ENCODE measurements around the gene FGD4.
"Not testable (repeated sequence)": the region's sequence is repeated elsewhere in the genome, so short reads cannot be mapped to it uniquely, and the experiment has no call there.

FGD4 gene

GRCh38 chr12:32519047-32519446 lies 119.7 kb downstream of the FGD4 start:
- no peak overlapping the region for H3K27ac ChIP-seq
- no peak for DNase-seq (ENCODE audit: low read depth, low spot score)
- H3K36me3 ChIP-seq (ENCODE audit: insufficient read depth, low read length) = no peaks in the 10 kb centered on the region
- no peaks in the 10 kb centered on the region for H3K9me3 ChIP-seq (ENCODE audit: low read depth, low read length)
- no peak overlapping the region for H3K9ac ChIP-seq (ENCODE audit: insufficient read length)
- TF ChIP-seq FOXP2 (optimal IDR thresholded peaks at IDR 0.05; ENCODE audit: control extremely low read depth, extremely low read length, insufficient read depth) = no peak
- TF ChIP-seq EZH2 (IDR thresholded peaks at IDR 0.05) = no peak
- no peak for TF ChIP-seq POLR2AphosphoS5 (IDR thresholded peaks at IDR 0.05; ENCODE audit: borderline replicate concordance, low read depth, low read length)
- no peak overlapping the region for H3K4me3 ChIP-seq

GRCh38 chr12:32522331-32523221 lies 123.2 kb downstream of the FGD4 start:
- Histone ChIP-seq H3K4me3 (peak overlapping the region; percentile 59), H3K9me3 (ENCODE audit: low read depth, low read length) (no peaks in the 10 kb centered on the region), H3K36me3 (ENCODE audit: insufficient read depth, low read length) (no peaks in the 10 kb centered on the region), H3K9ac (ENCODE audit: insufficient read length) (peak overlapping the region; percentile 37), H3K27ac (peak overlapping the region; percentile 87)
- TF ChIP-seq POLR2AphosphoS5 (IDR thresholded peaks at IDR 0.05; ENCODE audit: borderline replicate concordance, low read depth, low read length) (no peak), FOXP2 (optimal IDR thresholded peaks at IDR 0.05; ENCODE audit: control extremely low read depth, extremely low read length, insufficient read depth) (no peak), EZH2 (IDR thresholded peaks at IDR 0.05) (no peak)
- no peak for DNase-seq (ENCODE audit: low read depth, low spot score)

GRCh38 chr12:32525802-32526201 lies 126.4 kb downstream of the FGD4 start:
- H3K9me3 ChIP-seq (ENCODE audit: low read depth, low read length); H3K27ac ChIP-seq; H3K4me3 ChIP-seq; H3K9ac ChIP-seq (ENCODE audit: insufficient read length); H3K36me3 ChIP-seq (ENCODE audit: insufficient read depth, low read length); DNase-seq (ENCODE audit: low read depth, low spot score): not testable (repeated sequence)

GRCh38 chr12:32526343-32526742 lies 127.0 kb downstream of the FGD4 start:
- H3K36me3 ChIP-seq (ENCODE audit: insufficient read depth, low read length); H3K9ac ChIP-seq (ENCODE audit: insufficient read length); DNase-seq (ENCODE audit: low read depth, low spot score); H3K27ac ChIP-seq; H3K9me3 ChIP-seq (ENCODE audit: low read depth, low read length); H3K4me3 ChIP-seq: not testable (repeated sequence)

GRCh38 chr12:32532422-32532821 lies 133.1 kb downstream of the FGD4 start:
- Histone ChIP-seq H3K9me3 (ENCODE audit: low read depth, low read length) (no peaks in the 10 kb centered on the region), H3K36me3 (ENCODE audit: insufficient read depth, low read length) (no peaks in the 10 kb centered on the region), H3K4me3 (no peak overlapping the region), H3K9ac (ENCODE audit: insufficient read length) (no peak overlapping the region), H3K27ac (no peak overlapping the region)
- DNase-seq (ENCODE audit: low read depth, low spot score) = no peak
- TF ChIP-seq FOXP2 (optimal IDR thresholded peaks at IDR 0.05; ENCODE audit: control extremely low read depth, extremely low read length, insufficient read depth) (no peak), EZH2 (IDR thresholded peaks at IDR 0.05) (no peak), POLR2AphosphoS5 (IDR thresholded peaks at IDR 0.05; ENCODE audit: borderline replicate concordance, low read depth, low read length) (no peak)

GRCh38 chr12:32532951-32533350 lies 133.6 kb downstream of the FGD4 start:
- no peaks in the 10 kb centered on the region for H3K9me3 ChIP-seq (ENCODE audit: low read depth, low read length)
- H3K36me3 ChIP-seq (ENCODE audit: insufficient read depth, low read length) = no peaks in the 10 kb centered on the region
- TF ChIP-seq FOXP2 (optimal IDR thresholded peaks at IDR 0.05; ENCODE audit: control extremely low read depth, extremely low read length, insufficient read depth) (no peak), EZH2 (IDR thresholded peaks at IDR 0.05) (no peak), POLR2AphosphoS5 (IDR thresholded peaks at IDR 0.05; ENCODE audit: borderline replicate concordance, low read depth, low read length) (no peak)
- DNase-seq (ENCODE audit: low read depth, low spot score) = no peak
- H3K27ac ChIP-seq = no peak overlapping the region
- no peak overlapping the region for H3K4me3 ChIP-seq
- H3K9ac ChIP-seq (ENCODE audit: insufficient read length) = no peak overlapping the region

GRCh38 chr12:32533506-32533905 lies 134.1 kb downstream of the FGD4 start:
- DNase-seq (ENCODE audit: low read depth, low spot score); H3K9me3 ChIP-seq (ENCODE audit: low read depth, low read length); H3K27ac ChIP-seq; H3K9ac ChIP-seq (ENCODE audit: insufficient read length); H3K4me3 ChIP-seq; H3K36me3 ChIP-seq (ENCODE audit: insufficient read depth, low read length): not testable (repeated sequence)

- peak overlapping the region; percentile 7 for H3K9ac ChIP-seq (ENCODE audit: insufficient read length)
- peak overlapping the region; percentile 67 for H3K4me3 ChIP-seq
- H3K9me3 ChIP-seq (ENCODE audit: low read depth, low read length) = no peaks in the 10 kb centered on the region
- H3K36me3 ChIP-seq (ENCODE audit: insufficient read depth, low read length) = no peaks in the 10 kb centered on the region
- no peak for DNase-seq (ENCODE audit: low read depth, low spot score)
- TF ChIP-seq POLR2AphosphoS5 (IDR thresholded peaks at IDR 0.05; ENCODE audit: borderline replicate concordance, low read depth, low read length) (no peak), EZH2 (IDR thresholded peaks at IDR 0.05) (no peak), FOXP2 (optimal IDR thresholded peaks at IDR 0.05; ENCODE audit: control extremely low read depth, extremely low read length, insufficient read depth) (no peak)
- H3K27ac ChIP-seq = peak overlapping the region; percentile 38; the same call in 1 of the 2 replicates
These were observed 134.7 kb downstream of the FGD4 start for GRCh38 chr12:32533971-32534590.

GRCh38 chr12:32534698-32535097 lies 135.3 kb downstream of the FGD4 start:
- TF ChIP-seq POLR2AphosphoS5 (IDR thresholded peaks at IDR 0.05; ENCODE audit: borderline replicate concordance, low read depth, low read length) (no peak), EZH2 (IDR thresholded peaks at IDR 0.05) (no peak), FOXP2 (optimal IDR thresholded peaks at IDR 0.05; ENCODE audit: control extremely low read depth, extremely low read length, insufficient read depth) (no peak)
- H3K9ac ChIP-seq (ENCODE audit: insufficient read length) = peak overlapping the region; percentile 11
- no peak for DNase-seq (ENCODE audit: low read depth, low spot score)

More at GRCh38 chr12:32534698-32535097, 135.3 kb downstream of the FGD4 start:
- peak overlapping the region; percentile 67 for H3K4me3 ChIP-seq
- no peaks in the 10 kb centered on the region for H3K36me3 ChIP-seq (ENCODE audit: insufficient read depth, low read length)
- H3K27ac ChIP-seq = peak overlapping the region; percentile 38; the same call in 1 of the 2 replicates
- H3K9me3 ChIP-seq (ENCODE audit: low read depth, low read length) = no peaks in the 10 kb centered on the region
